ENCODE data around the gene PLEK2.

PLEK2 gene

GRCh38 chr14:67391268-67391667 lies 20.7 kb downstream of the PLEK2 start:
- H3K4me3 ChIP-seq (ENCODE audit: insufficient read depth, low read depth, low read length, poor library complexity, severe bottlenecking) = no peak overlapping the region
- peaks cover 11% of the 10 kb centered on the region for H3K4me1 ChIP-seq (ENCODE audit: control insufficient read depth, insufficient read depth, low read length, poor library complexity, severe bottlenecking)
- no peaks in the 10 kb centered on the region for H3K36me3 ChIP-seq (ENCODE audit: control insufficient read depth, insufficient read depth, low read length)
- H3K27me3 ChIP-seq (replicated peaks; ENCODE audit: control insufficient read depth, insufficient read depth, low read length, poor library complexity, severe bottlenecking) = no peaks in the 10 kb centered on the region
- H3K9me3 ChIP-seq (ENCODE audit: control insufficient read depth, low read length) = no peaks in the 10 kb centered on the region
- no peak overlapping the region for H3K27ac ChIP-seq (ENCODE audit: insufficient read depth, low read length, poor library complexity, severe bottlenecking)
- no peak for DNase-seq

- Histone ChIP-seq H3K27ac (ENCODE audit: insufficient read depth, low read length, poor library complexity, severe bottlenecking) (no peak overlapping the region), H3K36me3 (ENCODE audit: control insufficient read depth, insufficient read depth, low read length) (peaks cover 9% of the 10 kb centered on the region), H3K4me3 (ENCODE audit: insufficient read depth, low read depth, low read length, poor library complexity, severe bottlenecking) (no peak overlapping the region), H3K27me3 (replicated peaks; ENCODE audit: control insufficient read depth, insufficient read depth, low read length, poor library complexity, severe bottlenecking) (no peaks in the 10 kb centered on the region), H3K4me1 (ENCODE audit: control insufficient read depth, insufficient read depth, low read length, poor library complexity, severe bottlenecking) (peaks cover 11% of the 10 kb centered on the region), H3K9me3 (ENCODE audit: control insufficient read depth, low read length) (no peaks in the 10 kb centered on the region)
- DNase-seq = no peak
Observed at GRCh38 chr14:67389811-67390534, 22.0 kb downstream of the PLEK2 start.

GRCh38 chr14:67389275-67389674 lies 22.7 kb downstream of the PLEK2 start:
- no peak for DNase-seq
- Histone ChIP-seq H3K4me1 (ENCODE audit: control insufficient read depth, insufficient read depth, low read length, poor library complexity, severe bottlenecking) (peaks cover 11% of the 10 kb centered on the region), H3K27me3 (replicated peaks; ENCODE audit: control insufficient read depth, insufficient read depth, low read length, poor library complexity, severe bottlenecking) (no peaks in the 10 kb centered on the region), H3K36me3 (ENCODE audit: control insufficient read depth, insufficient read depth, low read length) (peaks cover 16% of the 10 kb centered on the region), H3K27ac (ENCODE audit: insufficient read depth, low read length, poor library complexity, severe bottlenecking) (no peak overlapping the region), H3K4me3 (ENCODE audit: insufficient read depth, low read depth, low read length, poor library complexity, severe bottlenecking) (no peak overlapping the region), H3K9me3 (ENCODE audit: control insufficient read depth, low read length) (no peaks in the 10 kb centered on the region)

- no peak overlapping the region for H3K27ac ChIP-seq (ENCODE audit: insufficient read depth, low read length, poor library complexity, severe bottlenecking)
- H3K4me1 ChIP-seq (ENCODE audit: control insufficient read depth, insufficient read depth, low read length, poor library complexity, severe bottlenecking) = peaks cover 11% of the 10 kb centered on the region
- no peak for DNase-seq
- H3K9me3 ChIP-seq (ENCODE audit: control insufficient read depth, low read length) = no peaks in the 10 kb centered on the region
- H3K36me3 ChIP-seq (ENCODE audit: control insufficient read depth, insufficient read depth, low read length) = peaks cover 37% of the 10 kb centered on the region
- H3K27me3 ChIP-seq (replicated peaks; ENCODE audit: control insufficient read depth, insufficient read depth, low read length, poor library complexity, severe bottlenecking) = no peaks in the 10 kb centered on the region
- H3K4me3 ChIP-seq (ENCODE audit: insufficient read depth, low read depth, low read length, poor library complexity, severe bottlenecking) = no peak overlapping the region
Observed at GRCh38 chr14:67387195-67387594, 24.8 kb downstream of the PLEK2 start.

- no peaks in the 10 kb centered on the region for H3K9me3 ChIP-seq (ENCODE audit: control insufficient read depth, low read length)
- H3K36me3 ChIP-seq (ENCODE audit: control insufficient read depth, insufficient read depth, low read length) = peaks cover 53% of the 10 kb centered on the region
- H3K4me1 ChIP-seq (ENCODE audit: control insufficient read depth, insufficient read depth, low read length, poor library complexity, severe bottlenecking) = peaks cover under 1% of the 10 kb centered on the region
- H3K4me3 ChIP-seq (ENCODE audit: insufficient read depth, low read depth, low read length, poor library complexity, severe bottlenecking) = no peak overlapping the region
- no peaks in the 10 kb centered on the region for H3K27me3 ChIP-seq (replicated peaks; ENCODE audit: control insufficient read depth, insufficient read depth, low read length, poor library complexity, severe bottlenecking)
- no peak for DNase-seq
- H3K27ac ChIP-seq (ENCODE audit: insufficient read depth, low read length, poor library complexity, severe bottlenecking) = no peak overlapping the region
Observed at GRCh38 chr14:67385618-67386017, 26.3 kb downstream of the PLEK2 start.

- Histone ChIP-seq H3K9me3 (ENCODE audit: control insufficient read depth, low read length) (no peaks in the 10 kb centered on the region), H3K36me3 (ENCODE audit: control insufficient read depth, insufficient read depth, low read length) (peaks cover 57% of the 10 kb centered on the region), H3K4me3 (ENCODE audit: insufficient read depth, low read depth, low read length, poor library complexity, severe bottlenecking) (no peak overlapping the region), H3K27ac (ENCODE audit: insufficient read depth, low read length, poor library complexity, severe bottlenecking) (no peak overlapping the region), H3K27me3 (replicated peaks; ENCODE audit: control insufficient read depth, insufficient read depth, low read length, poor library complexity, severe bottlenecking) (no peaks in the 10 kb centered on the region), H3K4me1 (ENCODE audit: control insufficient read depth, insufficient read depth, low read length, poor library complexity, severe bottlenecking) (no peaks in the 10 kb centered on the region)
- no peak for DNase-seq
Observed at GRCh38 chr14:67385120-67385519, 26.8 kb downstream of the PLEK2 start.

- Histone ChIP-seq H3K9me3 (ENCODE audit: control insufficient read depth, low read length) (no peaks in the 10 kb centered on the region), H3K36me3 (ENCODE audit: control insufficient read depth, insufficient read depth, low read length) (peaks cover 86% of the 10 kb centered on the region), H3K27ac (ENCODE audit: insufficient read depth, low read length, poor library complexity, severe bottlenecking) (no peak overlapping the region), H3K4me1 (ENCODE audit: control insufficient read depth, insufficient read depth, low read length, poor library complexity, severe bottlenecking) (no peaks in the 10 kb centered on the region), H3K27me3 (replicated peaks; ENCODE audit: control insufficient read depth, insufficient read depth, low read length, poor library complexity, severe bottlenecking) (no peaks in the 10 kb centered on the region), H3K4me3 (ENCODE audit: insufficient read depth, low read depth, low read length, poor library complexity, severe bottlenecking) (no peak overlapping the region)
- no peak for DNase-seq
Observed at GRCh38 chr14:67377916-67378315, 34.0 kb downstream of the PLEK2 start.

- no peak overlapping the region for H3K27ac ChIP-seq (ENCODE audit: insufficient read depth, low read length, poor library complexity, severe bottlenecking)
- no peaks in the 10 kb centered on the region for H3K4me1 ChIP-seq (ENCODE audit: control insufficient read depth, insufficient read depth, low read length, poor library complexity, severe bottlenecking)
- no peak for DNase-seq
- H3K9me3 ChIP-seq (ENCODE audit: control insufficient read depth, low read length) = no peaks in the 10 kb centered on the region
- no peak overlapping the region for H3K4me3 ChIP-seq (ENCODE audit: insufficient read depth, low read depth, low read length, poor library complexity, severe bottlenecking)
- peaks cover 77% of the 10 kb centered on the region for H3K36me3 ChIP-seq (ENCODE audit: control insufficient read depth, insufficient read depth, low read length)
- H3K27me3 ChIP-seq (replicated peaks; ENCODE audit: control insufficient read depth, insufficient read depth, low read length, poor library complexity, severe bottlenecking) = no peaks in the 10 kb centered on the region
Observed at GRCh38 chr14:67373347-67373746, 38.6 kb downstream of the PLEK2 start.

- Histone ChIP-seq H3K27me3 (replicated peaks; ENCODE audit: control insufficient read depth, insufficient read depth, low read length, poor library complexity, severe bottlenecking) (no peaks in the 10 kb centered on the region), H3K9me3 (ENCODE audit: control insufficient read depth, low read length) (no peaks in the 10 kb centered on the region), H3K27ac (ENCODE audit: insufficient read depth, low read length, poor library complexity, severe bottlenecking) (no peak overlapping the region), H3K4me3 (ENCODE audit: insufficient read depth, low read depth, low read length, poor library complexity, severe bottlenecking) (no peak overlapping the region), H3K4me1 (ENCODE audit: control insufficient read depth, insufficient read depth, low read length, poor library complexity, severe bottlenecking) (peaks cover 4% of the 10 kb centered on the region), H3K36me3 (ENCODE audit: control insufficient read depth, insufficient read depth, low read length) (peaks cover 77% of the 10 kb centered on the region)
- no peak for DNase-seq
Observed at GRCh38 chr14:67372833-67373232, 39.1 kb downstream of the PLEK2 start.

- Histone ChIP-seq H3K4me1 (ENCODE audit: control insufficient read depth, insufficient read depth, low read length, poor library complexity, severe bottlenecking) (peaks cover 5% of the 10 kb centered on the region), H3K27me3 (replicated peaks; ENCODE audit: control insufficient read depth, insufficient read depth, low read length, poor library complexity, severe bottlenecking) (no peaks in the 10 kb centered on the region), H3K9me3 (ENCODE audit: control insufficient read depth, low read length) (no peaks in the 10 kb centered on the region), H3K27ac (ENCODE audit: insufficient read depth, low read length, poor library complexity, severe bottlenecking) (no peak overlapping the region), H3K36me3 (ENCODE audit: control insufficient read depth, insufficient read depth, low read length) (peaks cover 77% of the 10 kb centered on the region), H3K4me3 (ENCODE audit: insufficient read depth, low read depth, low read length, poor library complexity, severe bottlenecking) (no peak overlapping the region)
- no peak for DNase-seq
Observed at GRCh38 chr14:67371247-67372148, 40.5 kb downstream of the PLEK2 start.

Measured in effector memory CD4-positive, alpha-beta T cell (primary cell).